Fibroblast of lung (primary cell): ENCODE data around the gene ATRN. TPM values are rescaled to one million over a fixed set of nuclear protein-coding genes. Genes with fewer than 3 reads are reported as not detected.

Experiments used
- DNase-seq, 2 donors: peaks; one replicate each; pipeline versions ENCODE4 v3.0.0 to v3.0.0-alpha.2; 2010; ENCODE audit warnings: low read depth in 2 of 2
- H2AFZ ChIP-seq: 2 replicates; pipeline ENCODE4 v1.5.1; 2012; ENCODE audit warnings: low read length, control low read depth, inconsistent platforms
- H3K27ac ChIP-seq: 2 replicates; pipeline ENCODE4 v1.5.1; 2011; ENCODE audit warnings: low read length, control low read depth; ENCODE audit not compliant: insufficient read depth
- H3K27me3 ChIP-seq: 2 replicates; pipeline ENCODE4 v1.5.1; 2011; ENCODE audit warnings: mild to moderate bottlenecking, low read length; ENCODE audit not compliant: control insufficient read depth, insufficient read depth
- H3K36me3 ChIP-seq: 2 replicates; pipeline ENCODE4 v1.5.1; 2011; ENCODE audit warnings: low read length; ENCODE audit not compliant: control insufficient read depth, insufficient read depth
- H3K4me1 ChIP-seq: 2 replicates; pipeline ENCODE4 v1.5.1; 2011; ENCODE audit warnings: low read length; ENCODE audit not compliant: control insufficient read depth, insufficient read depth; ENCODE audit errors: extremely low read depth
- H3K4me2 ChIP-seq: 2 replicates; pipeline ENCODE4 v1.5.1; 2011; ENCODE audit warnings: low read length, control low read depth; ENCODE audit not compliant: insufficient read depth; ENCODE audit errors: extremely low read depth
- H3K4me3 ChIP-seq, 4 experiments: fragments of 200-600 bp in 1 of 4; sonication (generic) in 1 of 4; replicated peaks in 1 of 4; 2 replicates each; pipeline ENCODE4 v1.5.1; 2011 to 2016; ENCODE audit warnings: low read length in 4 of 4, low read depth in 3 of 4, mild to moderate bottlenecking in 3 of 4, control low read depth in 2 of 4, inconsistent platforms in 1 of 4, mixed read lengths in 1 of 4; ENCODE audit not compliant: insufficient read depth in 1 of 4; ENCODE audit errors: control extremely low read depth in 1 of 4
- H3K79me2 ChIP-seq: 2 replicates; pipeline ENCODE4 v1.5.1; 2012; ENCODE audit warnings: mild to moderate bottlenecking, low read length, inconsistent platforms; ENCODE audit not compliant: control insufficient read depth, insufficient read depth
- H3K9ac ChIP-seq: 2 replicates; pipeline ENCODE4 v1.5.1; 2011; ENCODE audit warnings: mild to moderate bottlenecking, low read length, control low read depth; ENCODE audit not compliant: insufficient read depth
- H3K9me3 ChIP-seq: 2 replicates; pipeline ENCODE4 v1.5.1; 2012; ENCODE audit warnings: low read depth, low read length; ENCODE audit not compliant: control insufficient read depth, insufficient read depth
- H4K20me1 ChIP-seq: 2 replicates; pipeline ENCODE4 v1.5.1; 2011; ENCODE audit warnings: low read length; ENCODE audit not compliant: control insufficient read depth, insufficient read depth; ENCODE audit errors: extremely low read depth
- CTCF ChIP-seq, 2 donors: IDR thresholded peaks in 1 of 2; conservative IDR thresholded peaks in 1 of 2; 1 replicate in 1 of 2; 2 replicates in 1 of 2; pipeline ENCODE4 v1.5.1; 2011 to 2012; ENCODE audit warnings: low read length in 2 of 2, control low read depth in 1 of 2, inconsistent platforms in 1 of 2, low read depth in 1 of 2, mild to moderate bottlenecking in 1 of 2
- EZH2 ChIP-seq: IDR thresholded peaks from 2 replicates; pipeline ENCODE4 v1.5.1; 2012; ENCODE audit warnings: low read length, control low read depth, mild to moderate bottlenecking; ENCODE audit errors: missing control alignments
- polyA plus RNA-seq, 2 donors: library from polyadenylated mRNA; depleted of rRNA in 1 of 2; stranded (reverse) in 1 of 2; unstranded in 1 of 2; fragments of >200 nt; gene quantifications; 2 replicates each; pipeline ENCODE4 v1.2.1, GENCODE V29; 2011 to 2012; ENCODE audit warnings: missing spikeins in 1 of 2
- total RNA-seq: library from RNA; depleted of rRNA; stranded (reverse); fragments of >200 nt; gene quantifications from 2 replicates; pipeline ENCODE4 v1.2.1, GENCODE V29; 2014

The ATRN gene
- total and polyA plus RNA-seq, 2 donors (not counting 1 experiment from before 2014, with no cell fraction given) = 30.6 to 48.8 TPM

- H3K36me3 ChIP-seq = no peaks in the 10 kb centered on the region
- H3K27ac ChIP-seq = no peak overlapping the region
- TF ChIP-seq CTCF (conservative IDR thresholded peaks at IDR 0.05 in 1 of 2, IDR thresholded peaks at IDR 0.05 in 1 of 2; ENCODE audit: low read depth in 1 of 2, low read length in 2 of 2) (no peak), EZH2 (no peak)
- H2AFZ ChIP-seq = no peak overlapping the region
- no peaks in the 10 kb centered on the region for H3K27me3 ChIP-seq
- no peak overlapping the region for H3K9ac ChIP-seq
- H4K20me1 ChIP-seq = no peaks in the 10 kb centered on the region
- H3K4me2 ChIP-seq = no peak overlapping the region
- H3K4me3 ChIP-seq = no peak overlapping the region
- H3K4me1 ChIP-seq = no peaks in the 10 kb centered on the region
- no peaks in the 10 kb centered on the region for H3K9me3 ChIP-seq
- H3K79me2 ChIP-seq = no peaks in the 10 kb centered on the region
- no peak for DNase-seq
Observed at GRCh38 chr20:3692706-3693294, 222.0 kb downstream of the ATRN start.

GRCh38 chr20:3693376-3693775 is 222.6 kb downstream of the ATRN start:
- no peaks in the 10 kb centered on the region for H4K20me1 ChIP-seq
- H3K4me3 ChIP-seq = no peak overlapping the region
- no peaks in the 10 kb centered on the region for H3K36me3 ChIP-seq
- H3K27ac ChIP-seq = no peak overlapping the region
- H3K9me3 ChIP-seq = no peaks in the 10 kb centered on the region
- H3K4me2 ChIP-seq = no peak overlapping the region
- no peak for DNase-seq
- H3K9ac ChIP-seq = no peak overlapping the region
- no peak overlapping the region for H2AFZ ChIP-seq
- no peaks in the 10 kb centered on the region for H3K27me3 ChIP-seq
- TF ChIP-seq EZH2 (no peak), CTCF (conservative IDR thresholded peaks at IDR 0.05 in 1 of 2, IDR thresholded peaks at IDR 0.05 in 1 of 2; ENCODE audit: low read depth in 1 of 2, low read length in 2 of 2) (no peak)
- H3K79me2 ChIP-seq = no peaks in the 10 kb centered on the region
- H3K4me1 ChIP-seq = no peaks in the 10 kb centered on the region

- H3K27ac ChIP-seq = no peak overlapping the region
- H3K27me3 ChIP-seq = no peaks in the 10 kb centered on the region
- H3K9me3 ChIP-seq = no peaks in the 10 kb centered on the region
- no peak for DNase-seq
- H3K9ac ChIP-seq = no peak overlapping the region
- H3K4me1 ChIP-seq = no peaks in the 10 kb centered on the region
- no peak overlapping the region for H3K4me2 ChIP-seq
- TF ChIP-seq CTCF (conservative IDR thresholded peaks at IDR 0.05 in 1 of 2, IDR thresholded peaks at IDR 0.05 in 1 of 2; ENCODE audit: low read depth in 1 of 2, low read length in 2 of 2) (no peak), EZH2 (no peak)
- no peak overlapping the region for H3K4me3 ChIP-seq
- H3K79me2 ChIP-seq = no peaks in the 10 kb centered on the region
- no peaks in the 10 kb centered on the region for H4K20me1 ChIP-seq
- H3K36me3 ChIP-seq = no peaks in the 10 kb centered on the region
- no peak overlapping the region for H2AFZ ChIP-seq
Observed at GRCh38 chr20:3694864-3695263, 224.0 kb downstream of the ATRN start.
